NCI-H446 (cell line): ENCODE data around the gene MAP3K13.

ENCODE experiments used
- DNase-seq, 2 experiments: peaks; one replicate each; lab custom pipeline; 2025; lab: John Stamatoyannopoulos, UW

The MAP3K13 gene

GRCh38 chr3:185399737-185400667 lies 37.1 kb downstream of the MAP3K13 start:
- DNase-seq = no peak

- no peak for DNase-seq
Observed at GRCh38 chr3:185400866-185401265, 37.9 kb downstream of the MAP3K13 start.

GRCh38 chr3:185401319-185401955 lies 38.5 kb downstream of the MAP3K13 start:
- peak; percentile 87 for DNase-seq

GRCh38 chr3:185402561-185402960 lies 39.6 kb downstream of the MAP3K13 start:
- DNase-seq = peak; percentile 85 to 95

- no peak for DNase-seq
Observed at GRCh38 chr3:185403002-185403401, 40.1 kb downstream of the MAP3K13 start.

- DNase-seq = no peak
Observed at GRCh38 chr3:185405243-185405642, 42.3 kb downstream of the MAP3K13 start.

GRCh38 chr3:185405664-185406063 lies 42.7 kb downstream of the MAP3K13 start:
- no peak for DNase-seq

GRCh38 chr3:185406121-185406620 lies 43.2 kb downstream of the MAP3K13 start:
- DNase-seq = no peak

- DNase-seq = no peak
Observed at GRCh38 chr3:185409957-185410356, 47.0 kb downstream of the MAP3K13 start.

- DNase-seq = no peak
Observed at GRCh38 chr3:185411133-185411532, 48.2 kb downstream of the MAP3K13 start.

GRCh38 chr3:185416513-185416912 lies 53.6 kb downstream of the MAP3K13 start:
- DNase-seq = no peak

- DNase-seq = peak in 1 of 2 experiments; percentile 42
Observed at GRCh38 chr3:185418561-185418977, 55.6 kb downstream of the MAP3K13 start.

- peak; percentile 96 to 97 for DNase-seq
Observed at GRCh38 chr3:185420762-185421161, 57.8 kb downstream of the MAP3K13 start.

- no peak for DNase-seq
Observed at GRCh38 chr3:185421577-185422232, 58.8 kb downstream of the MAP3K13 start.

GRCh38 chr3:185422677-185423076 lies 59.7 kb downstream of the MAP3K13 start:
- no peak for DNase-seq

- peak in 1 of 2 experiments; percentile 18 for DNase-seq
Observed at GRCh38 chr3:185423178-185423577, 60.2 kb downstream of the MAP3K13 start.

- no peak for DNase-seq
Observed at GRCh38 chr3:185424435-185424834, 61.5 kb downstream of the MAP3K13 start.

- DNase-seq = no peak
Observed at GRCh38 chr3:185430375-185430774, 67.4 kb downstream of the MAP3K13 start.

GRCh38 chr3:185439745-185440466 lies 77.0 kb downstream of the MAP3K13 start:
- DNase-seq = peak; percentile 22 to 46

- DNase-seq = no peak
Observed at GRCh38 chr3:185442031-185442430, 79.1 kb downstream of the MAP3K13 start.

GRCh38 chr3:185444329-185444728 lies 81.4 kb downstream of the MAP3K13 start:
- DNase-seq = no peak

- DNase-seq = no peak
Observed at GRCh38 chr3:185448107-185448506, 85.2 kb downstream of the MAP3K13 start.
